ENCODE measurements around the gene PDE6D.

PDE6D gene

DNA sequence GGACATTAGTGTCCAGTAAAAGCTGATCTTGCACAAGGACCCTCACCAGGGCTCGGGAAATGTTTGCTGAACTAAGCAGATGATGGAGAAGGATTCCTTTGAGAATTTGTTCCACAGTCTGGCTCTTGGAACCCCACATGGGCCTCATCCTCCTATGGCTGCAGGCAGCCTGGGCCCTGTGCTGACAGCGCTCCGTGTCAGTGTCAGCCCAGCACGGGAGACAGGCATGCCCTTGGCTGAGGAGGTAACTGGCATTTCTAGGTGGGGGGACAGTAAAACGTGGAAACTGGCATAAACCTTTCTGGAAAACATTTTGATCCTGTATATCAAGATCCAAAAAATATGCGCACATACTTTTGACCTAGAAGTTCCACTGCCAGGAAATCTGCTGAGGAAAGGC, 62.3 kb downstream of the PDE6D start:
- TF ChIP-seq, protein P1, sequence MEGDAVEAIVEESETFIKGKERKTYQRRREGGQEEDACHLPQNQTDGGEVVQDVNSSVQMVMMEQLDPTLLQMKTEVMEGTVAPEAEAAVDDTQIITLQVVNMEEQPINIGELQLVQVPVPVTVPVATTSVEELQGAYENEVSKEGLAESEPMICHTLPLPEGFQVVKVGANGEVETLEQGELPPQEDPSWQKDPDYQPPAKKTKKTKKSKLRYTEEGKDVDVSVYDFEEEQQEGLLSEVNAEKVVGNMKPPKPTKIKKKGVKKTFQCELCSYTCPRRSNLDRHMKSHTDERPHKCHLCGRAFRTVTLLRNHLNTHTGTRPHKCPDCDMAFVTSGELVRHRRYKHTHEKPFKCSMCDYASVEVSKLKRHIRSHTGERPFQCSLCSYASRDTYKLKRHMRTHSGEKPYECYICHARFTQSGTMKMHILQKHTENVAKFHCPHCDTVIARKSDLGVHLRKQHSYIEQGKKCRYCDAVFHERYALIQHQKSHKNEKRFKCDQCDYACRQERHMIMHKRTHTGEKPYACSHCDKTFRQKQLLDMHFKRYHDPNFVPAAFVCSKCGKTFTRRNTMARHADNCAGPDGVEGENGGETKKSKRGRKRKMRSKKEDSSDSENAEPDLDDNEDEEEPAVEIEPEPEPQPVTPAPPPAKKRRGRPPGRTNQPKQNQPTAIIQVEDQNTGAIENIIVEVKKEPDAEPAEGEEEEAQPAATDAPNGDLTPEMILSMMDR (conservative IDR thresholded peaks at IDR 0.05; ENCODE audit: low read depth, low read length): no peak
- H3K4me3 ChIP-seq (ENCODE audit: low read length): no peak overlapping the region
- DNase-seq (ENCODE audit: low read depth): no peak

DNA sequence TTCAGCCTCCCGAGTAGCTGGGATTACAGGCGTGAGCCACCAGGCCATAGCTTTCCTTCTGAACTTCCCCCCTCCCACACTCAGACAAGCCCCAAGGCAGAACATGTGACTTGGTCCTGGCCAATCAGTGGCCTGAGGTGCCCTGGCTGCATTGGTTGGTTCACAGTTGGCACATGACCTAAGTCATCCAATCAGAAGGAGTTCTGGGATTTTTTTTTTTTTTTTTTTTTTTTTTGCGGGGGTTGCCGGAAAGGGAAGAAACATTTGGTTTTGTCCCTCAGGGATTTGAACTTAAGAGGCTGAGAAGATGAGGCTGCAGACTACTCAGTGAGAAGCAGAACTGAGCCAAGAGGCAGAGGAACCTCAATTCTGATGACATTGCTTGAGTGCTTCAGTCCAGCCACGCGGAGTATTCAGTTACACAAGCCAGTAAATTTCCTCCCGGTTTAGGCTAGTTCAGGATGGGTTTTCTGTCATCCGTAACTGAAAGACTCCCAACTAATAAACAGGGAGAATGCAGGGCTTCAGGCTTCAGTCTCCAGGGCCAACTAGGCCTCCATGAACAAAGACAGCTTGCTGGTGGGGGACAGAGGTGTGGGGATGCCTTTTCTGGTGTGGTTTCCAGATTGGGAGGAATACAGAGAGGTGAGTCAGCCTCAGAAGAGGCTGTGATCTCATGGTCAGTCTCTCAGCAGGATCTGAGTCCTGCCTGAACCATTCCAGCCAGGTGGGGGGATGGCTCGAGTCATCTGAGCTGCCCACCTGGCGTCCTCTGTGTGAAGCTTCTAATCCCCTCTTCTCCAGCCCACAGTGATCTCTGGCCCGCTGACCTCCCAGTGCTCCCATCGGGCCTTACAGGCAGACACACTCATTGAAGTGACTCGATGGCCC, 63.6 kb downstream of the PDE6D start:
- DNase-seq (ENCODE audit: low read depth): no peak
- no peak overlapping the region for H3K4me3 ChIP-seq (ENCODE audit: low read length)
- TF ChIP-seq, protein P1 (conservative IDR thresholded peaks at IDR 0.05; ENCODE audit: low read depth, low read length): no peak

DNA sequence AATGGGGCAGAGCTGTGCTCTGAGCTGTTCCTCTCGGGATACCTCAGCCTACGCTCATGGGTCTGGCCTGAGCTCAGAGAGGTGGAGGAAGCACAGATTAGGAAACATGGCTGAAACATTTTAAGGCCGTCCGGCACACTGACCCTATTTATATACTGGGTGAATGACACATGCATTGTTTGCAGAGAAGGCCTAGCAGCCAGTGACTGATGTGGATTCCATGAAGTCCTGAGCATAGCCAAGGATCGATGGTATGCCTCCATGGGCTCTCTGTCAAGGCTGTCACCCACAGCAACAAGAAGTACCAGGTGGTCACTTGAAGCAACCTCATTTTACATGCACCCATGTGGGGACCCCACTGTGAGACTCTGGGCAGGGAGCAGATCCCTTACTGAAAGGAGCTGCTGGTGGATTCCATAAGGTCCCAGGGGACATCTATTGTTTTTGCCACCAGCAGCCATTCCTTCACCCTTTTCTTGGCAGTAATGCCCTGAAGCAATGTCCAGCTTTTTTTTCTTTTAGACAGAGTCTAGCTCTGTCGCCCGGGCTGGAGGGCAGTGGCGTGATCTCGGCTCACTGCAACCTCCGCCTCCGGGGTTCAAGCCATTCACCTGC, 64.3 kb downstream of the PDE6D start:
- DNase-seq (ENCODE audit: low read depth): no peak
- TF ChIP-seq, protein P1 (conservative IDR thresholded peaks at IDR 0.05; ENCODE audit: low read depth, low read length): no peak
- no peak overlapping the region for H3K4me3 ChIP-seq (ENCODE audit: low read length)

DNA sequence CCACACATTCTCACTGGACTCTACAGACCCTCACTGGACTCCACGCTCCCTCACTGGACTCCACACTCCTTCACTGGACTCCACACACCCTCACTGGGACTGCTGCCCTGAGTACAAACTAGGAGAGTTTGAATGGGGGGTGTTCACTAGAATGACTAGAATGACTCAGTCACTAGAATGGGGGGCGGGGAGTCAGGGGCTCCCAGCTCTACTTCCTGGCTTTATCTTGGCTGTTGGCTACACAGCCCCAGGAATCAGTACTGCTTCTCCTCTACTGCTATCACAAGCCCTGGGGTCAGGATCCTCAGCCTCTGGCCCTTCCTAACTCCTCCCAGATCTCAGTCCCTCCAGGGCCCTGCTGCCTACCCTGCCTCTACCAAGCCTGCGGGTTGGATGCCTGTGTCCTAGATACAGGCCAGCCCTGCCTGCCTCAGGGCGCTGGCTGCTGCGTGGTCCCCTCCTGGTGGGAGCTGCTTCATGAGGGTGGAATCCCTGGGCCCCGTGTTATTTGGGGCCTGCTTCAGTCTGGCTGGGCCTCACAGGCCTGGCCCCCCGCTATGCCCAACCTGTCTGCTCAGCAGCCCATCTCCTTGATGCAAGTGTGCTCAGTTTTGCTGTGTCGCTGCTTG, 65.0 kb downstream of the PDE6D start:
- no peak overlapping the region for H3K4me3 ChIP-seq (ENCODE audit: low read length)
- TF ChIP-seq, protein P1 (conservative IDR thresholded peaks at IDR 0.05; ENCODE audit: low read depth, low read length): no peak
- no peak for DNase-seq (ENCODE audit: low read depth)

DNA sequence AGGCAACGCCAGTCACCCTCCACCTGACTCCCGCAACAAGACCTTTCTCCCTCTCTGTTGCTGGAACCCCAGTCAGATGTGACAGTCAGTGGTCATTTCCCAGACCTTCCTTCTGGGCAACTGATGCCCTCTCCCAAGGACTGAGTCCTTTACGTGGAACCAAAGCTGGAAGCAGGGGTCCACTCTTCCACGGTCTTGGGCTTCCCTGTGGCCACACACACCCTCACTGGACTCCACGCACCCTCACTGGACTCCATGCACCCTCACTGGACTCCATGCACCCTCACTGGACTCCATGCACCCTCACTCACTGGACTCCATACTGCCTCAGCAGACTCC, 65.6 kb downstream of the PDE6D start:
- no peak overlapping the region for H3K4me3 ChIP-seq (ENCODE audit: low read length)
- TF ChIP-seq, protein P1 (conservative IDR thresholded peaks at IDR 0.05; ENCODE audit: low read depth, low read length): no peak
- DNase-seq (ENCODE audit: low read depth): no peak

DNA sequence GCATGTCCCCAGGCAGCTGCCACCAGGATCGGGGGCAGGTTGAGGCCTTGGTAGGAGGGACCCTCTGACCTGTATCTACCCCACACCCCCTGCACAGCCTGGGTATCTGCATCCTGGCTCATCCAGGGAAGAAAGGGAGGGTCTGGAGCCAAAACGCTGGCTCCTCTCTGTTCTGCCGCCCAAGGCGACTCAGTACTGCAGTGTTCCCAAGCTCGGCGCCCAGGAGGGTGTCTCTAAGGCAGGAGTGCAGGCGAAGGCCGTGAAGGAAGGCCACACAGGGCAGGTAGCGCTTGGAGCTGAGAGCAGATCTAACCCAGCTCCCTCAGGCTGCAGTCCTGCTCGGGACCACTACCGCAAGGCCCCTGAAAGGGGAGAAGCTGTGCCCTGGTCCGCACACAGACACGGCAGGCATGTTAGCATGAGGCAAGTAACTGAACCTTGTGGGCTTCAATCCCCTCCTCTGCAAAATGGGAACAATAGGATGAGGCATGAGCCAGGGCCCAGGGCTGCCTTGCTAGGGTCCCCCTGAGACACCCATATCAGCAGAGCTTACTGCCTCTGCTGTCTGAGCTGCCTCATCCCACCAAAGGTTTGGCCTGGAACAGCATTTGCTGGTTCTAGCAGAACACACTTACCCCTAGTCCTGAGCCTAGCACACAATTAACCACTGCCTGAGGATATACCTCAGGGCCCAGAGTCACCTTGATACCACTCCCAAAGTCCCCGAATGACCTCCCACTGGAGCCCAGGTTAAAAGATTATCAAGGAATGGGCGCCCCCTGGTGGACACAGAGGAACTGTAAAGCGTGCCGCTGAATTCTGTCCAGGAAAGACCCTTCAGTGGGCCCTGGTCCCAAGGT, 66.2 kb downstream of the PDE6D start:
- no peak overlapping the region for H3K4me3 ChIP-seq (ENCODE audit: low read length)
- TF ChIP-seq, protein P1 (conservative IDR thresholded peaks at IDR 0.05; ENCODE audit: low read depth, low read length): peak; percentile 78
- DNase-seq (ENCODE audit: low read depth): no peak

Measured in retinal pigment epithelial cell (primary cell).